Measurements from ENCODE around the gene YAF2.

YAF2 gene

GRCh38 chr12:42222724-42223123 is 15.3 kb downstream of the YAF2 start:
- Histone ChIP-seq H4K20me1 (ENCODE audit: insufficient read depth, low read length) (no peaks in the 10 kb centered on the region), H3K4me1 (ENCODE audit: insufficient read depth, low read length, severe bottlenecking) (no peaks in the 10 kb centered on the region), H3K9me2 (ENCODE audit: low read depth, low read length) (no peaks in the 10 kb centered on the region), H3K9ac (ENCODE audit: low read length) (no peak overlapping the region), H3K27me3 (ENCODE audit: insufficient read depth, low read length) (no peaks in the 10 kb centered on the region), H3K9me3 (ENCODE audit: low read length) (no peaks in the 10 kb centered on the region), H3K27ac (ENCODE audit: low read depth, low read length, poor library complexity, severe bottlenecking) (no peak overlapping the region), H3K4me2 (ENCODE audit: low read length) (no peak overlapping the region), H3K79me2 (ENCODE audit: insufficient read depth, low read length) (peaks cover 24% of the 10 kb centered on the region), H3F3A (ENCODE audit: insufficient read depth, low read length) (no peaks in the 10 kb centered on the region), H3K4me3 (ENCODE audit: low read depth, low read length, poor library complexity, severe bottlenecking) (no peak overlapping the region), H3K36me3 (ENCODE audit: insufficient read depth, low read length) (peaks cover 12% of the 10 kb centered on the region), H2AFZ (ENCODE audit: low read length) (no peak overlapping the region)
- TF ChIP-seq, protein P1, sequence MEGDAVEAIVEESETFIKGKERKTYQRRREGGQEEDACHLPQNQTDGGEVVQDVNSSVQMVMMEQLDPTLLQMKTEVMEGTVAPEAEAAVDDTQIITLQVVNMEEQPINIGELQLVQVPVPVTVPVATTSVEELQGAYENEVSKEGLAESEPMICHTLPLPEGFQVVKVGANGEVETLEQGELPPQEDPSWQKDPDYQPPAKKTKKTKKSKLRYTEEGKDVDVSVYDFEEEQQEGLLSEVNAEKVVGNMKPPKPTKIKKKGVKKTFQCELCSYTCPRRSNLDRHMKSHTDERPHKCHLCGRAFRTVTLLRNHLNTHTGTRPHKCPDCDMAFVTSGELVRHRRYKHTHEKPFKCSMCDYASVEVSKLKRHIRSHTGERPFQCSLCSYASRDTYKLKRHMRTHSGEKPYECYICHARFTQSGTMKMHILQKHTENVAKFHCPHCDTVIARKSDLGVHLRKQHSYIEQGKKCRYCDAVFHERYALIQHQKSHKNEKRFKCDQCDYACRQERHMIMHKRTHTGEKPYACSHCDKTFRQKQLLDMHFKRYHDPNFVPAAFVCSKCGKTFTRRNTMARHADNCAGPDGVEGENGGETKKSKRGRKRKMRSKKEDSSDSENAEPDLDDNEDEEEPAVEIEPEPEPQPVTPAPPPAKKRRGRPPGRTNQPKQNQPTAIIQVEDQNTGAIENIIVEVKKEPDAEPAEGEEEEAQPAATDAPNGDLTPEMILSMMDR (IDR thresholded peaks at IDR 0.05; ENCODE audit: low read length): no peak
- TF ChIP-seq EZH2 (IDR thresholded peaks at IDR 0.05; ENCODE audit: borderline replicate concordance, low read length): no peak

- no peaks in the 10 kb centered on the region for H3K27me3 ChIP-seq (ENCODE audit: insufficient read depth, low read length)
- H3K9me2 ChIP-seq (ENCODE audit: low read depth, low read length): no peaks in the 10 kb centered on the region
- H3K4me1 ChIP-seq (ENCODE audit: insufficient read depth, low read length, severe bottlenecking): no peaks in the 10 kb centered on the region
- peaks cover 30% of the 10 kb centered on the region for H3K79me2 ChIP-seq (ENCODE audit: insufficient read depth, low read length)
- no peak overlapping the region for H3K4me2 ChIP-seq (ENCODE audit: low read length)
- peaks cover 12% of the 10 kb centered on the region for H3K36me3 ChIP-seq (ENCODE audit: insufficient read depth, low read length)
- no peak overlapping the region for H3K27ac ChIP-seq (ENCODE audit: low read depth, low read length, poor library complexity, severe bottlenecking)
- no peak for TF ChIP-seq EZH2 (IDR thresholded peaks at IDR 0.05; ENCODE audit: borderline replicate concordance, low read length)
- TF ChIP-seq, protein P1 (IDR thresholded peaks at IDR 0.05; ENCODE audit: low read length): no peak
- no peak overlapping the region for H2AFZ ChIP-seq (ENCODE audit: low read length)
- H3K9ac ChIP-seq (ENCODE audit: low read length): no peak overlapping the region
- H4K20me1 ChIP-seq (ENCODE audit: insufficient read depth, low read length): no peaks in the 10 kb centered on the region
- no peak overlapping the region for H3K4me3 ChIP-seq (ENCODE audit: low read depth, low read length, poor library complexity, severe bottlenecking)
- no peaks in the 10 kb centered on the region for H3F3A ChIP-seq (ENCODE audit: insufficient read depth, low read length)
- no peaks in the 10 kb centered on the region for H3K9me3 ChIP-seq (ENCODE audit: low read length)
These were observed 16.3 kb downstream of the YAF2 start for GRCh38 chr12:42221726-42222125.

- no peak overlapping the region for H2AFZ ChIP-seq (ENCODE audit: low read length)
- H3K9me2 ChIP-seq (ENCODE audit: low read depth, low read length): no peaks in the 10 kb centered on the region
- no peak overlapping the region for H3K27ac ChIP-seq (ENCODE audit: low read depth, low read length, poor library complexity, severe bottlenecking)
- H3K9me3 ChIP-seq (ENCODE audit: low read length): no peaks in the 10 kb centered on the region
- no peaks in the 10 kb centered on the region for H3K36me3 ChIP-seq (ENCODE audit: insufficient read depth, low read length)
- peaks cover 41% of the 10 kb centered on the region for H3K79me2 ChIP-seq (ENCODE audit: insufficient read depth, low read length)
- no peaks in the 10 kb centered on the region for H3F3A ChIP-seq (ENCODE audit: insufficient read depth, low read length)
- TF ChIP-seq, protein P1 (IDR thresholded peaks at IDR 0.05; ENCODE audit: low read length): no peak
- TF ChIP-seq EZH2 (IDR thresholded peaks at IDR 0.05; ENCODE audit: borderline replicate concordance, low read length): no peak
- no peak overlapping the region for H3K9ac ChIP-seq (ENCODE audit: low read length)
- no peak overlapping the region for H3K4me2 ChIP-seq (ENCODE audit: low read length)
- no peak overlapping the region for H3K4me3 ChIP-seq (ENCODE audit: low read depth, low read length, poor library complexity, severe bottlenecking)
- peaks cover 13% of the 10 kb centered on the region for H3K4me1 ChIP-seq (ENCODE audit: insufficient read depth, low read length, severe bottlenecking)
- no peaks in the 10 kb centered on the region for H3K27me3 ChIP-seq (ENCODE audit: insufficient read depth, low read length)
- no peaks in the 10 kb centered on the region for H4K20me1 ChIP-seq (ENCODE audit: insufficient read depth, low read length)
These were observed 20.4 kb downstream of the YAF2 start for GRCh38 chr12:42217656-42218055.

All from OCI-LY1 (cell line).